22Rv1 (cell line): Measurements from ENCODE around the gene HLF.

ENCODE experiments used
- H3K27ac ChIP-seq: fragments of 450-650 bp; 2 replicates; pipeline ENCODE4 v1.5.1; 2017
- CTCF ChIP-seq: fragments of 450-650 bp; IDR thresholded peaks from 2 replicates; pipeline ENCODE4 v1.5.1; 2017; ENCODE audit warnings: mild to moderate bottlenecking
- ZFX ChIP-seq: fragments of 450-650 bp; IDR thresholded peaks from 2 replicates; pipeline ENCODE4 v1.6.1; 2017; ENCODE audit warnings: antibody characterized with exemption, borderline replicate concordance

HLF gene

DNA sequence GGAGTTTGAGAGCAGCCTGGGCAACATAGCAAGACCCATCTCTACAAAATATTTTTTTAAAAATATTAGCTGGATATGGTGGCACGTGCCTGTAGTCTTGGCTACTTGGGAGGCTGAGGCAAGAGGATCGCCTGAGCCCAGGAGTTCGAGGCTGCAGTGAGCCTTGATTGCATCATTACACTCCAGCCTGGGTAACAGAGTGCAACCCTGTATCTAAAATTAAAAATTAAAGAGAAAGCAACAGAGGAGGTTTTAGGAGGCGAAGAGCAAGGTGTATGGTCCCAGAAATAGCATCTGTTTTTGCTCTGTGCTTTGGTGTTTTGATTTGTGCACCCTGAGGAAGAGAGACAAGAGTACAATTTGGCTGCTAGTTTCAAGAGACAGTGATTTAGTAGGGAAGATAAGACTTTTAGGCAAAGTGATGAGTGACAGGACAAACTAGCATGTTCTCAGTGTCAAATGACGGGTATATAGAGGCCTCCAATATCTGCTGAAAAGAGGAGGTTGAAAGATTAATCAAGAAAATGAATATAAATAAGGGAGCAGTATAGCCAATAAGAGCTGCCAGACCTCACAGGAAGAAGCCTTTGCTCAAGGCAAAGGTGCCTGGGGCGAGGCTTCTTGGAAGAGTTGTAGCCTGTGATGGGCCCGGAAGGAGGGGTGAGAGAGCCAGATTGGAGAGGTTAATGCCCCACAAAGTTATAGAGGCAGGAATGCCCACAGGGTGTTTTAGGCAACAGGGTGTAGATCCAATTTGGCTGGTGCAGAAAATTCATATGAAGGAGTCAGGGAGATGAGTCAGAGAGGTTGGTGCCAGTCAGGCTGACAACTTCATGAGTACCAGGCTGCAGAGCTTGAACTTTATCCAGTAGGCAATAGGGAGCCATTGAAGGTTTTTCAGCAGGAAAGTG is 11.4 kb downstream of the HLF start:
- no peak for TF ChIP-seq ZFX
- TF ChIP-seq CTCF = no peak
- H3K27ac ChIP-seq = no peak overlapping the region

GRCh38 chr17:55278173-55278961 is 13.6 kb downstream of the HLF start:
- no peak for TF ChIP-seq CTCF
- TF ChIP-seq ZFX = no peak
- no peak overlapping the region for H3K27ac ChIP-seq

DNA sequence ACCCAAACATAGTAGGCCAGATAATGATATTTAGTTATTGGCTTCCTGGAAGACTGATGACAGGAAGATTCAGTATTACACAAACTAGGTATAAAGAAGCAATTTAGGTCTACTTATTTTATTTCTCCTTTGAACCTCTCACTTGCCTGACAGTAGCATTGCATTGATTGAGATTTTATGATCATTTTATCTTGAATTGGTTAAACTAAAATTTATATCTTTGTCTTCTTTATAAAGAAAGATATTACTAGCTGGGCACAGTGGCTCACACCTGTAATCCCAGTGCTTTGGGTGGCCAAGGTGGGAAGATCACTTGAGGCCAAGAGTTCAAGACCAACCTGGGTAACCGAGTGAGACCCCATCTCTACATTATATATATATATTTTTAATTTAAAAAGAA is 14.4 kb downstream of the HLF start:
- no peak for TF ChIP-seq CTCF
- TF ChIP-seq ZFX = no peak
- H3K27ac ChIP-seq = no peak overlapping the region

DNA sequence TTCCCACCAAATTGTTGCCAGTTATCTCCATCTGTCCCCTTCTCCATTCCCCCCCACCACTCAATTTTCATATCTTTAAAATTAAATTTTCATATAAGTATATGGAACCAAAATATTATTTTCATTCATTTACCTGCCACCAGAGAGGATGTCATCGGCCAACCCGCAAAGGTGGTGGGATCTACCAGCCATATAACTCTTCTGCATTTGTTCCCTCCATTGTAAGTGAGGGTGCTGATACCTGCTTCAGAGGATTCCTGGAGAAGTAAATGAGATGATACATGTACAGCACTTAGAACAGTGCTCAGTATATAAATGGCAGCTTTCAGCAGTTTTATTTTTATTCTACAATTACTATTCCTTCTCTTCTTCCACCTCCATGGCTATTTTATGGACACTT is 15.0 kb downstream of the HLF start:
- TF ChIP-seq ZFX (no peak), CTCF (no peak)
- no peak overlapping the region for H3K27ac ChIP-seq

- no peak overlapping the region for H3K27ac ChIP-seq
- TF ChIP-seq CTCF (no peak), ZFX (no peak)
Measured at GRCh38 chr17:55280212-55280611, 15.5 kb downstream of the HLF start.

DNA sequence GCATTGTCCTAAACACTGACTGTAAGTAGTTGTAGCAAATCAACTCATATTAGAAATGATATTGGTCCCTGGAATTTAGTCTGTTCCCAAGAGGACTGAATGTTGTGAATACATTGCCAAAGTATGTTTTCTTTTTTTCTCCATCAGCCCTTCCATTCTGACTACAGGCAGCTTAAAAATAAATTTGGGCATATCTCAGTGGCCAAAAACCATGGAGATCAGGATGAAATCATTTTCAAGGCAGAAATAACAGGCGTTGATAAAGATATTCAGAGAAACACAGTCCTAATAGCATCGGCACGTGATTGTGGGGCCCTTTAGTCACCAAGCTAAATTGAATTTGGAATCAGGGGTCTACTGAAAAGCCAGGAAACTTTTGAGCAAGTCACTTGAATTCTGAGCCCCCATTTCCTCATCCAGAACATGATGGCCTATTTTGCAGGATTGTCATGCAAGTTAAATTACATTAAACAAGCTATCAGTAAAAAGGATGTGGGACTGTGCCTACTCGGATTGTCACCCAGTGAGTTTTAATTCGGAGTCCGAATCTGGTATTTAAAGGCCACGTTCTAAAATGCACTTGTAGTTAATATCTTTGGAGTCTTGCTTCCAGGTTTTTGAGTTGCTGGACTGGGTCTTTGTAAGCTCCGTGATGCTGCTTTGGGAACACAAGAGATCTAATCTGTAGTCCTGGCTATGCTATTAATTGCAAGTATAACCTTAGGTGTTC is 17.1 kb downstream of the HLF start:
- no peak overlapping the region for H3K27ac ChIP-seq
- no peak for TF ChIP-seq CTCF
- no peak for TF ChIP-seq ZFX

GRCh38 chr17:55282379-55282702 is 17.6 kb downstream of the HLF start:
- no peak for TF ChIP-seq ZFX
- TF ChIP-seq CTCF = no peak

More at GRCh38 chr17:55282379-55282702, 17.6 kb downstream of the HLF start:
- H3K27ac ChIP-seq = no peak overlapping the region
